ENCODE measurements around the gene HRC. TPM values are rescaled to one million over a fixed set of nuclear protein-coding genes. Genes with fewer than 3 reads are reported as not detected.

HRC gene, protein sequence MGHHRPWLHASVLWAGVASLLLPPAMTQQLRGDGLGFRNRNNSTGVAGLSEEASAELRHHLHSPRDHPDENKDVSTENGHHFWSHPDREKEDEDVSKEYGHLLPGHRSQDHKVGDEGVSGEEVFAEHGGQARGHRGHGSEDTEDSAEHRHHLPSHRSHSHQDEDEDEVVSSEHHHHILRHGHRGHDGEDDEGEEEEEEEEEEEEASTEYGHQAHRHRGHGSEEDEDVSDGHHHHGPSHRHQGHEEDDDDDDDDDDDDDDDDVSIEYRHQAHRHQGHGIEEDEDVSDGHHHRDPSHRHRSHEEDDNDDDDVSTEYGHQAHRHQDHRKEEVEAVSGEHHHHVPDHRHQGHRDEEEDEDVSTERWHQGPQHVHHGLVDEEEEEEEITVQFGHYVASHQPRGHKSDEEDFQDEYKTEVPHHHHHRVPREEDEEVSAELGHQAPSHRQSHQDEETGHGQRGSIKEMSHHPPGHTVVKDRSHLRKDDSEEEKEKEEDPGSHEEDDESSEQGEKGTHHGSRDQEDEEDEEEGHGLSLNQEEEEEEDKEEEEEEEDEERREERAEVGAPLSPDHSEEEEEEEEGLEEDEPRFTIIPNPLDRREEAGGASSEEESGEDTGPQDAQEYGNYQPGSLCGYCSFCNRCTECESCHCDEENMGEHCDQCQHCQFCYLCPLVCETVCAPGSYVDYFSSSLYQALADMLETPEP
- total RNA-seq (ENCODE audit: low replicate concordance): 0.12 and 0.30 TPM in 2 replicates

DNA sequence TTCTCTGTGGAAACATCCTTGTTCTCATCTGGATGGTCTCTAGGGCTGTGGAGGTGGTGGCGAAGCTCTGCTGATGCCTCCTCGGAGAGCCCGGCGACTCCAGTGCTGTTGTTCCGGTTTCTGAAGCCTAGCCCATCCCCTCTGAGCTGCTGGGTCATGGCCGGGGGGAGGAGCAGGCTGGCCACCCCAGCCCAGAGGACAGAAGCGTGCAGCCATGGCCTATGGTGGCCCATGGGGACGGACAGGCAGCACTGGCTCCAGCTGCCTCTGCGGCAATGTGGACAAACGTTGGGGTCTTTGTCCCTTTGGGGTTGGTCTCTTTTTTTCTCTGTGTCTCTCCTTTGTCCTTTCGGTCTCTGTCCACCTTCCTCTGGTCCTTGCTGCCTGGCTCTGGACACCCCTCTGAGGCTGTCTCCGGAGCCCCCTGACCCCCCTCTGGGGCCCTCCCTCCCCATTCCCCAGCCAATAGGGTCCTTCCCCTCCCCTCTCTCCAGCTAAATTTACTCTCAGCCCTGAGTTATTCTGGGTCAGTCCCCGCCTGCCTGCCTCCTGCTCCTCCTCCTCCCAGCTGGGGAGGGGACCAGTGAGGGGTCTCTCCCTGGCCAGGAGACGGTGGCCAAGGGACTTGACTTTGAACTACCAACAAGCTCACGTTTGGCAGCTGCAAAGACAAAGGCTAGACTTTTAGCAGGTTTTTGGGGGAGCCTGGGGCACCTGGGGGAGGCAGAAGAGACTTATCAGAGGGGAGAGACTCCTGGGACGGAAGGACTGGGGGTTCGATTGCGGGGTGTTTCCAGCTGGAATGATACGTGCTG, at the start of gene HRC:
Gene HRC, minus strand, starts transcription at position 392 of the 815 bp plus-strand sequence. Its CDS starts 159 bp downstream, at position 233.

GRCh38 chr19:49157445-49158224, 2.4 kb upstream of the HRC start, which contains the start of gene TRPM4:
TSS of gene TRPM4 (plus strand) at chr19:49157792. CDS start at chr19:49157867, 75 bp downstream.

GRCh38 chr19:49119411-49120324, 35.5 kb downstream of the HRC start, which contains the start of gene PPFIA3:
TSS of gene PPFIA3 (plus strand) at chr19:49119544. CDS start at chr19:49127874, 8,330 bp downstream.

GRCh38 chr19:49118565-49119410, 36.4 kb downstream of the HRC start, which contains the start of gene C19orf73:
TSS of gene C19orf73 (minus strand) at chr19:49119143. CDS start at chr19:49119022, 121 bp downstream.

DNA sequence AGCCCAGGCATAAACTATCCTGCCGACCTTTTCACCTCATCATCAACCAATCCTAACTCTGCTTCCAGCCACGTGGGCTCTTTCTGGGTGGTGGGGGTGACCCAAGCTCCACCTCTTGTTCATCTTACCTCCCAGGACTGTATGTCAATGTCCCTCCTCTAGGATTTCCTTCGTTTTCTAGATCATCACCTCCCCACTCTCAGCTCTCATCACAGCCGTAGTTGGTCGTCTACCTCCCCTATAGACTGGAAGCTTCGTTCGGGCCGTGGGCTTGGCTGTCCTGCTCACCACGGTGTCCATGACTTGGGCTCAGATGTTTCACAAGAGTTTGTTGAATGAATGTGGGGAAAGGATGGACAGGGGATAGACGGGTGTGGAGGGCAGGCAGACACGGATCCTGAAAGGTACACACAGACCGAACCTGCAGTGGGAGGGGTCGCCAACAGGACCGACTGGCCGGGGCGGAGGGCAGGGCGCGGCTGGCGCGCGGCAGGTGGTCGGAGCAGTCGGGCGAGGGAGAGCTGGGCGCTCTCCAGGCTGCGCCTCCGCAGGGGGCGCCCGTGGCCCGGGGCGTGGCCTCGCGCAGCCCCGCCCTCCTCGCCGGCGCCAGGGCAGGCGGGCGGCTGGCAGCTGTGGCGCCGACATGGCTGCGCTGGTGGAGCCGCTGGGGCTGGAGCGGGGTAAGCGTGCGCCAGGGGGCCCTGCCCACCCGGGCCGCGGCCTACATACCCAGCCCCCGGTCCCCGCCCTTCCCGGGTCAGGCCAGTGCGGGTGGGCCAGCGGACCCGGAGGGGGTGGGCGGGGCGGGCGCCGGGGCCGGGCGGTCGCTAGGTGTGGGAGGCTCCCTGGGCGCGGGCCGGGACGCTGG, 41.2 kb downstream of the HRC start, which contains the start of gene LIN7B:
Gene LIN7B, plus strand, starts transcription at position 609 of the 868 bp plus-strand sequence. Its CDS starts 35 bp downstream, at position 644.

Other genes starting within 250 kb of the HRC start
- 0.38 and 0.82 TPM in 2 replicates for gene DHDH, start 221.7 kb downstream of the HRC start, total RNA-seq (ENCODE audit: low replicate concordance)
- gene BAX, start 200.5 kb downstream of the HRC start, total RNA-seq (ENCODE audit: low replicate concordance): 65.3 and 139 TPM in 2 replicates
- 1,491 and 2,478 TPM in 2 replicates for gene FTL, start 190.1 kb downstream of the HRC start, total RNA-seq (ENCODE audit: low replicate concordance)
- gene GYS1, start 162.1 kb downstream of the HRC start, total RNA-seq (ENCODE audit: low replicate concordance): 27.9 and 31.0 TPM in 2 replicates
- gene RUVBL2, start 161.5 kb downstream of the HRC start, total RNA-seq (ENCODE audit: low replicate concordance): 246 and 247 TPM in 2 replicates
- gene LHB, start 138.3 kb downstream of the HRC start, total RNA-seq (ENCODE audit: low replicate concordance): 0.15 TPM in 1 of 2 replicates, not detected in the other
- not detected in 2 replicates for gene CGB3, start 131.1 kb downstream of the HRC start, total RNA-seq (ENCODE audit: low replicate concordance)
- gene CGB2, start 123.5 kb downstream of the HRC start, total RNA-seq (ENCODE audit: low replicate concordance): not detected in 2 replicates
- not detected in 2 replicates for gene CGB1, start 118.5 kb downstream of the HRC start, total RNA-seq (ENCODE audit: low replicate concordance)
- not detected in 2 replicates for gene CGB5, start 111.5 kb downstream of the HRC start, total RNA-seq (ENCODE audit: low replicate concordance)
- not detected in 2 replicates for gene CGB8, start 106.3 kb downstream of the HRC start, total RNA-seq (ENCODE audit: low replicate concordance)
- 0.15 and 0.23 TPM in 2 replicates for gene CGB7, start 97.6 kb downstream of the HRC start, total RNA-seq (ENCODE audit: low replicate concordance)
- gene NTF4, start 90.6 kb downstream of the HRC start, total RNA-seq (ENCODE audit: low replicate concordance): 0.23 TPM in 1 of 2 replicates, not detected in the other
- gene KCNA7, start 82.7 kb downstream of the HRC start, total RNA-seq (ENCODE audit: low replicate concordance): not detected in 2 replicates
- 119 and 188 TPM in 2 replicates for gene SNRNP70, start 69.9 kb downstream of the HRC start, total RNA-seq (ENCODE audit: low replicate concordance)
- 6.2 and 16.4 TPM in 2 replicates for gene LIN7B, start 41.0 kb downstream of the HRC start, total RNA-seq (ENCODE audit: low replicate concordance)
- gene C19orf73, start 36.3 kb downstream of the HRC start, total RNA-seq (ENCODE audit: low replicate concordance): 0.70 and 1.4 TPM in 2 replicates
- gene PPFIA3, start 35.9 kb downstream of the HRC start, total RNA-seq (ENCODE audit: low replicate concordance): 1.3 and 2.1 TPM in 2 replicates
- 7.5 and 10.6 TPM in 2 replicates for gene TRPM4, start 2.4 kb upstream of the HRC start, total RNA-seq (ENCODE audit: low replicate concordance)
- gene SLC6A16, start 169.8 kb upstream of the HRC start, total RNA-seq (ENCODE audit: low replicate concordance): 0.08 TPM in 1 of 2 replicates, not detected in the other
- gene CD37, start 180.0 kb upstream of the HRC start, total RNA-seq (ENCODE audit: low replicate concordance): not detected in 2 replicates
- 6.4 and 31.6 TPM in 2 replicates for gene TEAD2, start 207.0 kb upstream of the HRC start, total RNA-seq (ENCODE audit: low replicate concordance)
- gene DKKL1, start 208.5 kb upstream of the HRC start, total RNA-seq (ENCODE audit: low replicate concordance): 0.23 TPM in 1 of 2 replicates, not detected in the other
- gene KASH5, start 232.9 kb upstream of the HRC start, total RNA-seq (ENCODE audit: low replicate concordance): not detected in 2 replicates